Endothelial cell of umbilical vein (primary cell): Measurements from ENCODE around the gene FBXL13.
"Not testable (repeated sequence)": the region's sequence is repeated elsewhere in the genome, so short reads cannot be mapped to it uniquely, and the experiment has no call there.

ENCODE experiments used
- EZH2 ChIP-seq: IDR thresholded peaks from 2 replicates; pipeline ENCODE4 v1.6.1; 2012; ENCODE audit warnings: borderline replicate concordance, low read depth, mild to moderate bottlenecking, moderate library complexity, low read length, inconsistent platforms; ENCODE audit not compliant: severe bottlenecking
- FOS ChIP-seq: IDR thresholded peaks from 2 replicates; pipeline ENCODE4 v1.6.1; 2011; ENCODE audit warnings: mild to moderate bottlenecking, low read length, moderate library complexity, borderline replicate concordance; ENCODE audit not compliant: insufficient read depth
- GATA2 ChIP-seq: IDR thresholded peaks from 2 replicates; pipeline ENCODE4 v1.7.0; 2011; ENCODE audit warnings: low read depth, mild to moderate bottlenecking, moderate library complexity, mixed read lengths, low read length; ENCODE audit not compliant: insufficient read length, insufficient read depth
- JUN ChIP-seq: IDR thresholded peaks from 2 replicates; pipeline ENCODE4 v1.6.1; 2011; ENCODE audit warnings: borderline replicate concordance, low read depth; ENCODE audit not compliant: insufficient read length, insufficient read depth
- MYC ChIP-seq: IDR thresholded peaks from one replicate; pipeline ENCODE4 v1.6.1; 2011; ENCODE audit warnings: mild to moderate bottlenecking, low read depth, low read length
- POLR2A ChIP-seq: IDR thresholded peaks from 2 replicates; pipeline ENCODE4 v1.6.1; 2012; ENCODE audit warnings: low read depth, mild to moderate bottlenecking, control low read depth, low read length
- POLR2AphosphoS5 ChIP-seq: IDR thresholded peaks from 2 replicates; pipeline ENCODE4 v1.6.1; 2012; ENCODE audit warnings: low read depth, mild to moderate bottlenecking, control low read depth, low read length, moderate library complexity; ENCODE audit not compliant: insufficient read depth
- TF ChIP-seq, protein P1 (sequence below), 2 donors: IDR thresholded peaks; 1 replicate in 1 of 2; 2 replicates in 1 of 2; pipeline ENCODE4 v1.5.1; 2011; ENCODE audit warnings: low read length in 2 of 2, mild to moderate bottlenecking in 2 of 2, moderate library complexity in 2 of 2, control low read depth in 1 of 2, inconsistent platforms in 1 of 2, low read depth in 1 of 2; ENCODE audit not compliant: insufficient read depth in 1 of 2; ENCODE audit errors: extremely low read depth in 1 of 2
- TF ChIP-seq, protein P2 (sequence below): IDR thresholded peaks from 2 replicates; pipeline ENCODE4 v1.6.1; 2011; ENCODE audit not compliant: insufficient read depth, insufficient read length

DNA sequence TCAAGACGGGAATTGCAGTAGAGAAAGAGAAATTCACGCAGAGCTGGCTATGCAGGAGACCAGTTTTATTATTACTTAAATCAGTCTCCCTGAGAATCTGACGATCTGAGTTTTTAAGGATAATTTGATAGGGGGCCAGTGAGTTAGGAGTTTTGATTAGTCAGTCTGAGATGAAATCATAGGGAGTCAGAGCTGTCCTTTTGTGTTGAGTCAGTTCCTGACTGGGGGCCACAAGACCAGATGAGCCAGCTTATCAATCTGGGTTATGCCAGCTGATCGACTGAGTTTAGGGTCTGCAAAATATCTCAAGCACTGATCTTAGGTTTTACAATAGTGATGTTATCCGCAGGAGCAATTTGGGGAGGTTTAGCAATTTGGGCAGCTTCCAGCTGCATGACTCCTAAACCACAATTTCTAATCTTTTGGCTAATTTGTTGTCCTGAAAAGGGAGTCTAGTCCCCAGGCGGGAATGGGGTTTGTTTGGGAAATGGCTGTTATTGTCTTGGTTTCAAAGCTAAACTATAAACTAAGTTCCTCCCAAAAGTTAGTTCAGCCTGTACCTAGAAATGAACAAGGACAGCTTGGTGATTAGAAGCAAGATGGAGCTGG is 278.5 kb downstream of the FBXL13 start:
- TF ChIP-seq EZH2, MYC, POLR2A, POLR2AphosphoS5, FOS, JUN: not testable (repeated sequence)
- TF ChIP-seq, protein P1, sequence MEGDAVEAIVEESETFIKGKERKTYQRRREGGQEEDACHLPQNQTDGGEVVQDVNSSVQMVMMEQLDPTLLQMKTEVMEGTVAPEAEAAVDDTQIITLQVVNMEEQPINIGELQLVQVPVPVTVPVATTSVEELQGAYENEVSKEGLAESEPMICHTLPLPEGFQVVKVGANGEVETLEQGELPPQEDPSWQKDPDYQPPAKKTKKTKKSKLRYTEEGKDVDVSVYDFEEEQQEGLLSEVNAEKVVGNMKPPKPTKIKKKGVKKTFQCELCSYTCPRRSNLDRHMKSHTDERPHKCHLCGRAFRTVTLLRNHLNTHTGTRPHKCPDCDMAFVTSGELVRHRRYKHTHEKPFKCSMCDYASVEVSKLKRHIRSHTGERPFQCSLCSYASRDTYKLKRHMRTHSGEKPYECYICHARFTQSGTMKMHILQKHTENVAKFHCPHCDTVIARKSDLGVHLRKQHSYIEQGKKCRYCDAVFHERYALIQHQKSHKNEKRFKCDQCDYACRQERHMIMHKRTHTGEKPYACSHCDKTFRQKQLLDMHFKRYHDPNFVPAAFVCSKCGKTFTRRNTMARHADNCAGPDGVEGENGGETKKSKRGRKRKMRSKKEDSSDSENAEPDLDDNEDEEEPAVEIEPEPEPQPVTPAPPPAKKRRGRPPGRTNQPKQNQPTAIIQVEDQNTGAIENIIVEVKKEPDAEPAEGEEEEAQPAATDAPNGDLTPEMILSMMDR (IDR thresholded peaks at IDR 0.05; ENCODE audit: extremely low read depth in 1 of 2, insufficient read depth in 1 of 2, low read depth in 1 of 2, low read length in 2 of 2) = not testable (repeated sequence)
- TF ChIP-seq, protein P2, sequence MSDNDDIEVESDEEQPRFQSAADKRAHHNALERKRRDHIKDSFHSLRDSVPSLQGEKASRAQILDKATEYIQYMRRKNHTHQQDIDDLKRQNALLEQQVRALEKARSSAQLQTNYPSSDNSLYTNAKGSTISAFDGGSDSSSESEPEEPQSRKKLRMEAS = not testable (repeated sequence)
- peak; percentile 46 for TF ChIP-seq GATA2
